Stimulated activated CD8-positive, alpha-beta memory T cell treated with anti-CD3 and anti-CD28 coated beads, Interleukin-12 subunit alpha, Interleukin-12 subunit beta, amount 100 ng/mL, for 4 hours (primary cell): Measurements from ENCODE around the gene LCN12.

ENCODE experiments used
- DNase-seq: peaks from one replicate; pipeline ENCODE4 v3.0.0-alpha.2; 2020; ENCODE audit warnings: low read depth

LCN12 gene

GRCh38 chr9:136958898-136959850, 7.1 kb downstream of the LCN12 start:
- DNase-seq, result no peak

DNA sequence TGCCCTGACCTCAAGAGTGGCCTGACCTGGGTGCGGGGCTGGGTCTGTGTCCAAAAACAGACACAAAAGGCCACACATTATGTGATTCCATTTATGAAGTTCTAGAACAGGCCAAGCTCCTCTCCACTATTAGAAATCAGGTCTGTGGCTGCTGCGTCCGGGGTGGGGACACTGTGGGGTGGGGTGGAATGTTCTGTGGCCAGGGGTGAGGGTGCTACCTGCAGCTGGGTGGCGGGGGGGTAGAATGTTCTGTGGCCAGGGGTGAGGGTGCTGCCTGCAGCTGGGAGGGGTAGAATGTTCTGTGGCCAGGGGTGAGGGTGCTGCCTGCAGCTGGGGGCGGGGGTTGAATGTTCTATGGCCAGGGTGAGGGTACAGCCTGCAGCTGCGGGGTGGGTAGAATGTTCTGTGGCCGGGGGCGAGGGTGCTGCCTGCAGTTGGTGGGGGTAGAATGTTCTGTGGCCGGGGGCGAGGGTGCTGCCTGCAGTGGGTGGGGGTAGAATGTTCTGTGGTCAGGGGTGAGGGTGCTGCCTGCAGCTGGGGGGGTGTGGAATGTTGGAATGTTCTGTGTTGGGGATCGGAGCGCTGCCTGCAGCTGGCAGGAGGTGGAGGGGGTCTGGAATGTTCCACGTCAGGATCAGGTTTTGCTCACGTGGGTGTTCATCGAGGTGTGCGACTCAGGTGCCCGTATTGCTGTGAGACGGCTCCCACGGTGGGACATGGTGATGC, 8.3 kb downstream of the LCN12 start:
- DNase-seq, result no peak

GRCh38 chr9:136960938-136961275, 8.8 kb downstream of the LCN12 start:
- no peak for DNase-seq

DNA sequence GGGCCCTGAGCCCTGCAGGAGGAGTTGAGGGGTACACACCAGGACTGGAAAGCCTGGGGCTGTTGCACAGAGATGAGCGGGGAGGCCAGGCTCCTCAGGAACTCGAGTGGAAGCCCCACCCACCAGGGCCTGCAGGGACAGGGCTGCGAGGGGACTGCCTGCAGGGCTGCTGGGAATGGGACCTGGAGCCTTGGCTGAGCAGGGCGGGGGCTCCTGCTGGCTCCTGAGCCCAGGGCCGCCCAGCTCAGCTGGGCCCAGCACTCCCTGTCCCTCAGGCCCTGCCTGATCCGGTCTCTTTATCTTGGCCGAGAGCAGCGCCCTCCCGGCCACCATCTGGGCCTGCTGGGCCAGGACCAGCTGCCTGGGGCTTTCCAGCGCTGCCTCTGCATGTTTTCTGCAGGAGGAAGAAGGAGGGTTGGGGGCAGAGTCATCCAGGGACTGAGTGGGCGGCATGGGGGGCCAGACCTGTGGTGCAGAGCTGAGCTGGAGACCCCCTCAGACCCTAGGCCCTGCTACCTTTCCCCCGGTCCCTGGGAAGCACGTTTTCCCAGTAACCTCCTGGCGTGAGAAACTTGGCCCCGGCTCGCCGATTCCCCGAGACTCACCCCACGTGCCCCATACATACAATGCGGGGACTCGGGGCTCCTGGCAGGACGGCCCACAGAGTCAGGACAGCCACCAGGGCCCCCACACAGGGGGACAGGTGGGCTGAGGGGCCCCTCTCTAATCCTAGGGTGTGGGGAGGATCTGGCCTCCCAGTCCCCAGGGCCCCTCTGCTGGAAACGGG, 9.4 kb downstream of the LCN12 start:
- no peak for DNase-seq

GRCh38 chr9:136962163-136962562, 10.1 kb downstream of the LCN12 start:
- no peak for DNase-seq

DNA sequence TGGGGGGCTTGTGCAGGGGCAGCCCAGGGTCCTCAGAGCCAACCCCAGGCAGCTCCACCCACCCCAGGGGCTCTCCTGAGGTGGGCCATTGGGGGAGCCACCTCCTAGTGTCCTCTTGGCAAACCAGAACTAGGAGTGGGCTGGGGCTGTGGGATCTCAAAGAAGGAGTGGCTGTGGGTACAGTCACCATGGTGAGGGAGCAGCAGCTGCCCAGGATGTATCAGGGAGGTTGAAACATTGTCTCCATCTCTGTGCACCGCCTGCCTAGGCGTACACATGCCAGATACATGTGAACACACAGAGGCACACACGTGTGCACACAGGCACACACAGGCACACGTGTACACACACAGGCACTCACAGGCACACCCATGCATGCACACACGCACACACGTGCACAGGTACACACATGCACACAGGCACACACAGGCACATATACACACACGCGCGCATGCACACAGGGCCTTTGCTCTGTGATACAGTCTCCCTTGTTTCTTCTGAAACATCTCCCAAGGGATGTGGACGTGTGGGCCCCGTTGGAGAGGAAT, 10.7 kb downstream of the LCN12 start:
- no peak for DNase-seq

DNA sequence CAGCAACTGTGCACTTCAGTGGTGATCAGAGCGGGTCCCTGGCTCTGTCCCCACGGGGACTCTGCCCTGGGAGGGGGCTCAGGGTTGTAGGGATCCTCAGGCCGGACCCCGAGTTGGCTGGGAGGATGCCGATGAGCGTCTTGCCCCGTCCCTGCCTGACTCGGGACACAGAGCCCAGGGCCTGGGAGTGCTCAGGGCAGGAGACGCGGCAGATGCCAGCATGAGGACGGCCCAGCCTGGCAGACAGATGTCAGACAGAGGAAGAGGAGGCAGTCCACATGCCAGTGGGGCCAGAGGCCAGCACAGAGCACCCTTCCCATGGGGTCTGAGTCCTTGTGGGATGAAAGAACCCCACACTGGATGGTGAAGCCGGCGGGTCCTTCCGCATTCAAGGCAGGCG, 11.3 kb downstream of the LCN12 start:
- DNase-seq, result no peak

- no peak for DNase-seq
Measured at GRCh38 chr9:136963751-136964150, 11.7 kb downstream of the LCN12 start.

DNA sequence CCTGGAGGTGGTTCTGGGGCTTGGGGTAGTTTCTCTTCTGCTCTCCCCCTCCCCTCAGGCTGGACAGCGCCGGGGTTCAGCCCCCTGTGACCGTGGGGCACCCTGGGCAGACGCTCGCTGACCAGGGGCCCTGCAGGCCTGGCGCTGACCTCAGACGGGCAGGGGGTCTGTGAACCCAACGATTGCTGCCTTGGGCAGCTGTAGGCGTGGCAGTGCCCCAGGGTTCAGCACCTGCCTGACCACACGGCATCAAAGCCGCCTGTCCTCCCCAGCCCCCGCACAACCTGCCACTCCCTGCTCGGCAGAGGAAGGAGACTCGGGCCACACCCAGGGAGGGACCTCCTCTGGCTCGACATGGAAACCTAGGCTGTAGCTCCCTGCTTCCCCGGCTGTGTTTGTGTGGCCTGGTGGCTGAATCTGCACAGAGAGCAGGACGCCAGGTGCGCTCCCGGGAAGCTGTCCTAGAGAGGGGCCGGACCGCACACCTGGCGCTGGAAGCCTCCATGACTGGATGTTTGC, 12.2 kb downstream of the LCN12 start:
- DNase-seq, result no peak

- DNase-seq, result no peak
Measured at GRCh38 chr9:136964833-136965422, 12.9 kb downstream of the LCN12 start.

- no peak for DNase-seq
Measured at GRCh38 chr9:136965771-136966484, 13.9 kb downstream of the LCN12 start.

- DNase-seq, result no peak
Measured at GRCh38 chr9:136968333-136969127, 16.5 kb downstream of the LCN12 start.

- no peak for DNase-seq
Measured at GRCh38 chr9:136969150-136969549, 17.1 kb downstream of the LCN12 start.

GRCh38 chr9:136969774-136970173, 17.7 kb downstream of the LCN12 start:
- DNase-seq, result no peak

- no peak for DNase-seq
Measured at GRCh38 chr9:136970361-136970760, 18.3 kb downstream of the LCN12 start.

DNA sequence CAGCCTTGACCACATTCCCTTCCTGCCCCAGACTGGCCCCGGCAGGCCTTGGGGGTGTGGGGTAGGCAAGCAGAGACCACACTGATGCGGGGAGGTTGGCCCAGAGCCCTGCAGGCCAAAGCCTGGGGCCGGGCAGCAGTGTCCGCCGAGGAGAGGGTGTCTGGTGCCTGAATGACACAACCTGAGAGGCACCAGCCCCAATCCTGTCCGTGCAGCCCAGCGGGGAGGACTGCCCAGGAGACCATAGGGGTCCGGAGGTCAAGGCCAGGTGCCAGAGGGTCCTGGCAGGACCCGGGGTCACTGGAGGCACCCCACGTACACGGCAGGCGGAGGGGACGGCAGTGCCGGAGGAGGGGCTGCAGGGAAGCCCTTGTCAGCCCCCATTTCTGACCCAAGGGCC, 19.7 kb downstream of the LCN12 start:
- no peak for DNase-seq

- DNase-seq, result no peak
Measured at GRCh38 chr9:136972335-136972734, 20.3 kb downstream of the LCN12 start.

- DNase-seq, result no peak
Measured at GRCh38 chr9:136972743-136973142, 20.7 kb downstream of the LCN12 start.

DNA sequence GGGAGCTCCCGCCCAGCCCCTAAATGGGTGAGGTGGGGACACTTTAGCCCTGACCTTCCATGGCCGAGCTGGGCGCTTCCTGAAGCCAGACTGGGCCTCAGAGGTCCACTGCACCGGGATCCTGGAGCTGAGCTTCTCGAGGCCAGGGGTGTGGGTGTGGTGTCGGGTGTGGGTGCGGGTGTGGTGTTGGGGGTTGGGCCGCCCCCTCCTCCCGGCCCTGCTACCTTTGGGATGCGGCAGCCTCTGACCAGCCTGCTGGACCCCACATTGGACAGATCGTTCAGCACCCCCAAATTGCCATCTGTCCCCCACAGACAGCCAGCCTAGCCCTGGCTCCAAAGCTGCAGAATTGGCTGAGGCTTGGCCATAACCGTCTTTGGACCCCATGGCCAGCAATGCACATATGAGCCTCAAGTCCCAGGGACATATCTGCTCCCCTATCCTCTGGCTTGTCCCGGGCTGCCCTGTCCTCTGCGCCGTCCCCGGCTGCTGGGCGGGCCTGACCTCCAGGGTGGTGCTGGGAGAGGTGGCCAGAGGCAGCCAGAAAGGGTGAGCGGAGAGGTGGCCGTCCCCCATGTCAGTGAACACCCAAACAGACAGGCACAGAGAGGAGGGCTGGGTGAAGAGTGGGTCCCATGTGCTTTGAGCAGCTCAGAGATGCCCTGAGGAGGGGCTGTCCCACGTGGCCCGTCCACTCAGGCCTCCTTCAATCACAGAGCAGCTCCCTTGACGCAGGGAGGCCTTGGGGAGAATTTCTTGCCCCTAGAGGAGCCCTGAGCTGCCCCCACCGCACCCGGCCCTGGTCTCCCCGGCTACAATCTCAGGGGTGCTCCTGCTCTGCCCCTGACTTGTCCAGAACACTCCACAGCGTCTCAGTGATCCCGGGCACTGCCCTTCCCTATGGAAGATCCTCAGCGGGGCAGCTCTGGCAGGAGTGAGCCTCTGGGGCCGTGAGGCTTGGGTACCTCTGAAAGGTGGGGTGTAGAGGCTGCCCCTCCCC, 21.8 kb downstream of the LCN12 start:
- DNase-seq, result no peak
